ENCODE data around the gene GCFC2.

Gene GCFC2

DNA sequence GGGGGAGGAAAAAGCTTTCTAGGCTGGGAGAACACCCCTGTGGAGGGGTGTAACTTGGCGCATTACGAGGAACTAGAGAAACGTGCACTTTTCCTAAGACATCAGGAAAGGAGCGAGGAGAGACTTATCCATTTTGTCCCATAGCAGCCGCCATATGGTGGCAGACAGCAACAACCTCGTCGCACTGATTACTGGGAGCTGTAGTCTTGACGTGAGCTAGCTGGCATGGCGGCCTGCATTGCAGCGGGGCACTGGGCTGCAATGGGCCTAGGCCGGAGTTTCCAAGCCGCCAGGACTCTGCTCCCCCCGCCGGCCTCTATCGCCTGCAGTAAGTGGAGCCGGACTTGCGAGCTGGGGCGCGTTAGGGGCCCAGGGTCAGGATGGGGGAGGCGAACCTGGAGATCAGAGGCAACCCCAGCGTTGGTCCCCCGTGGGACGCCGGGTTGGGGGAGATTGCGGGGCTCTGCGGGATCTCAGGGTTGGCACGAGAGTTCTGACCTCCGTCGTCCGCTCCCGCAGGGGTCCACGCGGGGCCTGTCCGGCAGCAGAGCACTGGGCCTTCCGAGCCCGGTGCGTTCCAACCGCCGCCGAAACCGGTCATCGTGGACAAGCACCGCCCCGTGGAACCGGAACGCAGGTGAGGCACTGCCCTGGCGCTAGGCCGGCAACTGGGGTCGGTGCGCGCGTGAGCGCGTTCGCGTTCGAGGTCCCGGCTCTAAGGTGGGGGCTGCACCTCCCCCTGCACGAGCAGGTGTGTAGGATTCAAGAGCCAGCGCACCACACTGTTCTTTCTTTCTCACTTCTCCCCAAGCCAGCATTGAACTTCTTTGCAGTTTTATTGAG is 63.9 kb downstream of the GCFC2 start, which contains the start of gene MRPL19:
TSS of gene MRPL19 (plus strand) at position 201 of the 843 bp plus-strand sequence. CDS start at position 226, 25 bp downstream.
- Histone ChIP-seq H3K4me3 (ENCODE audit: low read depth, low read length) (peak within 1 kb of the TSS; percentile 81), H2AFZ (peak within 1 kb of the TSS; percentile 81), H3K27me3 (ENCODE audit: control insufficient read depth, insufficient read depth, low read length) (no peaks in the 10 kb centered on the region), H3K9ac (peak within 1 kb of the TSS; percentile 82), H3K4me1 (no peaks in the 10 kb centered on the region), H3K4me2 (ENCODE audit: low read length) (peak within 1 kb of the TSS; percentile 71), H3K36me3 (ENCODE audit: control insufficient read depth, insufficient read depth, low read length) (no peaks in the 10 kb centered on the region), H3K79me2 (peaks cover 15% of the 10 kb centered on the region), H3K9me3 (ENCODE audit: control insufficient read depth, low read length) (no peaks in the 10 kb centered on the region), H3K27ac (peak within 1 kb of the TSS; percentile 56)
- TF ChIP-seq, protein P1, sequence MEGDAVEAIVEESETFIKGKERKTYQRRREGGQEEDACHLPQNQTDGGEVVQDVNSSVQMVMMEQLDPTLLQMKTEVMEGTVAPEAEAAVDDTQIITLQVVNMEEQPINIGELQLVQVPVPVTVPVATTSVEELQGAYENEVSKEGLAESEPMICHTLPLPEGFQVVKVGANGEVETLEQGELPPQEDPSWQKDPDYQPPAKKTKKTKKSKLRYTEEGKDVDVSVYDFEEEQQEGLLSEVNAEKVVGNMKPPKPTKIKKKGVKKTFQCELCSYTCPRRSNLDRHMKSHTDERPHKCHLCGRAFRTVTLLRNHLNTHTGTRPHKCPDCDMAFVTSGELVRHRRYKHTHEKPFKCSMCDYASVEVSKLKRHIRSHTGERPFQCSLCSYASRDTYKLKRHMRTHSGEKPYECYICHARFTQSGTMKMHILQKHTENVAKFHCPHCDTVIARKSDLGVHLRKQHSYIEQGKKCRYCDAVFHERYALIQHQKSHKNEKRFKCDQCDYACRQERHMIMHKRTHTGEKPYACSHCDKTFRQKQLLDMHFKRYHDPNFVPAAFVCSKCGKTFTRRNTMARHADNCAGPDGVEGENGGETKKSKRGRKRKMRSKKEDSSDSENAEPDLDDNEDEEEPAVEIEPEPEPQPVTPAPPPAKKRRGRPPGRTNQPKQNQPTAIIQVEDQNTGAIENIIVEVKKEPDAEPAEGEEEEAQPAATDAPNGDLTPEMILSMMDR (IDR thresholded peaks at IDR 0.05): no peak

DNA sequence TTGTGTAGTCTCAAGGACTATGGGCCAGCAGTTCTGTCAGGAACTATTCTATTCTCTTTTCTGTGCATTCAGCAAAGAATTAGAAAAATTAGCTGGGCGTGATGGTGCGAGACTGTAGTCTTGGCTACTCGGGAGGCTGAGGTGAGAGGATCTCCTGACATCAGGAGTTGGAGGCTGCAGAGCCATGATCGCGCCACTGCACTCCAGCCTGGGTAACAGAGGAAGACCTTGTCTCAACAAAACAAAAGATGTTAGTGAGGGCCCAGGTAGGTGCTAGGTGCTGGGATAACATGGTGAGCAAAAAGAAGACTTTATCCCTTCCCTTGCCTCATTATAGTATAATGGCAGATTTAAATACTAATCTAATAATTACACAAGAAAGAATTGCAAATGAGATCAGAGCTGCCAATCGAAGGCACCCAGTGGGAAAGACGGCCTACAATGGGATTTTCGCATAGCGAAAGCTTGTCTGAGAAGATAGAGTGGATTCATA is 64.6 kb downstream of the GCFC2 start:
- H3K79me2 ChIP-seq: peaks cover 15% of the 10 kb centered on the region
- no peaks in the 10 kb centered on the region for H3K27me3 ChIP-seq (ENCODE audit: control insufficient read depth, insufficient read depth, low read length)
- H3K4me2 ChIP-seq (ENCODE audit: low read length): peak overlapping the region; percentile 71
- peak overlapping the region; percentile 56 for H3K27ac ChIP-seq
- H3K9me3 ChIP-seq (ENCODE audit: control insufficient read depth, low read length): no peaks in the 10 kb centered on the region
- no peak overlapping the region for H3K9ac ChIP-seq
- H3K4me3 ChIP-seq (ENCODE audit: low read depth, low read length): peak overlapping the region; percentile 81
- TF ChIP-seq, protein P1 (IDR thresholded peaks at IDR 0.05): no peak
- no peaks in the 10 kb centered on the region for H3K4me1 ChIP-seq
- no peaks in the 10 kb centered on the region for H3K36me3 ChIP-seq (ENCODE audit: control insufficient read depth, insufficient read depth, low read length)
- H2AFZ ChIP-seq: peak overlapping the region; percentile 81

DNA sequence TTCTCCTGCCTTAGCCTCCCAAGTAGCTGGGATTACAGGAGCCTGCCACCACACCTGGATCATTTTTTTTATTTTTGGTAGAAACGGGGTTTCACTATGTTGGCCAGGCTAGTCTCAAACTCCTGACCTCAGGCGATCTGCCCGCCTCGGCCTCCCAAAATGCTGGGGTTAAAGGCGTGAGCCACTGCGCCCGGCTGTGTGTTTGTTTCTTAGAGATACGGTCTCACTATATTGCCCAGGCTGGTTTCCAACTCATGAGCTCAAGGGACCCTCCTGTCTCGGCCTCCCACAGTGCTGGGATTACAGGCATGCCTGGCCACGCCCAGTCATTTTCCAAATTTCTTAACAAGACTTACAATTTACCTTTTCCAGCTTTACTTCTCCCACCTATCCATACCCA is 65.1 kb downstream of the GCFC2 start:
- no peaks in the 10 kb centered on the region for H3K36me3 ChIP-seq (ENCODE audit: control insufficient read depth, insufficient read depth, low read length)
- no peak overlapping the region for H3K27ac ChIP-seq
- H3K4me3 ChIP-seq (ENCODE audit: low read depth, low read length): no peak overlapping the region

DNA sequence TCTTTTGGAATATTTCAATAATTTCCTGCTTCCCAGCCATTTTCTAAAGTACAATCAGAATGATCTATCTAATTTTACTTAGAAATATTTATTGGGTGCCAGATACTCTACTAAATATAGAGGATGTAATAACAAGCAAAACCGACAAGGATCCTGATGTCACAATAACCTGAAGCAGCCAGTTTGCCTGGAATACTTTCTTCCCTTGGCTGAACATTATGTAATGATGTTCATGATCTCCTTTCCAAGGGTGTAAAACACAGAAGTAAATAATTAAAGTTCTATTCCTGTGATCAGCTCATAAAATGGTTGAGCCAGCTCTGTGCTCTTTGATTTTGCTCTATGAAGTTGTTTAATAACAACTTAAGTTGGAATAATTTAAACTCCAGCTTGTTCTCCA is 66.7 kb downstream of the GCFC2 start:
- H3K27ac ChIP-seq: no peak overlapping the region
- H3K79me2 ChIP-seq: peaks cover 15% of the 10 kb centered on the region
- no peaks in the 10 kb centered on the region for H3K36me3 ChIP-seq (ENCODE audit: control insufficient read depth, insufficient read depth, low read length)
- H3K9ac ChIP-seq: no peak overlapping the region
- H2AFZ ChIP-seq: no peak overlapping the region
- TF ChIP-seq, protein P1 (IDR thresholded peaks at IDR 0.05): no peak
- no peaks in the 10 kb centered on the region for H3K27me3 ChIP-seq (ENCODE audit: control insufficient read depth, insufficient read depth, low read length)
- H3K4me1 ChIP-seq: peaks cover 4% of the 10 kb centered on the region
- no peak overlapping the region for H3K4me3 ChIP-seq (ENCODE audit: low read depth, low read length)
- H3K9me3 ChIP-seq (ENCODE audit: control insufficient read depth, low read length): no peaks in the 10 kb centered on the region
- H3K4me2 ChIP-seq (ENCODE audit: low read length): no peak overlapping the region

More for the DNA sequence above, 65.1 kb downstream of the GCFC2 start:
- H3K27me3 ChIP-seq (ENCODE audit: control insufficient read depth, insufficient read depth, low read length): no peaks in the 10 kb centered on the region
- peak overlapping the region; percentile 81 for H2AFZ ChIP-seq
- H3K4me1 ChIP-seq: peaks cover 4% of the 10 kb centered on the region
- TF ChIP-seq, protein P1 (IDR thresholded peaks at IDR 0.05): no peak
- peaks cover 15% of the 10 kb centered on the region for H3K79me2 ChIP-seq
- no peaks in the 10 kb centered on the region for H3K9me3 ChIP-seq (ENCODE audit: control insufficient read depth, low read length)
- no peak overlapping the region for H3K9ac ChIP-seq
- H3K4me2 ChIP-seq (ENCODE audit: low read length): no peak overlapping the region

Data from parathyroid adenoma (tissue), 2 donors.